K562 (cell line): ENCODE results near the gene TPI1. TPM values are rescaled to one million over a fixed set of nuclear protein-coding genes. Genes with fewer than 3 reads are reported as not detected.

Experiments
- BACH1 ChIP-seq: fragments of 200-800 bp; sonication (Bioruptor generic); IDR thresholded peaks from 2 replicates; pipeline ENCODE4 v1.6.1; 2016; ENCODE audit warnings: missing genetic modification characterization, missing compliant biosample characterization
- C11orf30 ChIP-seq: fragments of 450-650 bp; IDR thresholded peaks from 2 replicates; pipeline ENCODE4 v1.6.1; 2016; ENCODE audit warnings: low read depth, mild to moderate bottlenecking
- E4F1 ChIP-seq: fragments of 250-450 bp; sonication (Bioruptor Pico); IDR thresholded peaks from 2 replicates; pipeline ENCODE4 v1.5.0; 2021; ENCODE audit warnings: mild to moderate bottlenecking, borderline replicate concordance
- GTF2F1 ChIP-seq: IDR thresholded peaks from 2 replicates; pipeline ENCODE4 v1.6.1; 2011; ENCODE audit warnings: low read depth, low read length, improper control_type of control experiment
- NONO ChIP-seq, 2 experiments: fragments of 200-400 bp in 1 of 2; fragments of 450-650 bp in 1 of 2; formaldehyde crosslinking in 1 of 2; IDR thresholded peaks; 2 replicates each; pipeline ENCODE4 v1.6.1; 2017; ENCODE audit warnings: low read depth in 2 of 2, mild to moderate bottlenecking in 2 of 2, moderate library complexity in 2 of 2, low read length in 1 of 2
- OTX1 ChIP-seq: fragments of 450-650 bp; formaldehyde crosslinking; IDR thresholded peaks from 2 replicates; pipeline ENCODE4 v1.4.0; 2022; ENCODE audit warnings: mild to moderate bottlenecking
- POLR3A ChIP-seq: IDR thresholded peaks from 2 replicates; pipeline ENCODE4 v1.6.1; 2011; ENCODE audit warnings: borderline replicate concordance, mild to moderate bottlenecking, moderate library complexity; ENCODE audit not compliant: insufficient read length, insufficient read depth; ENCODE audit errors: extremely low read depth
- RNF2 ChIP-seq: sonication (generic); IDR thresholded peaks from 2 replicates; pipeline ENCODE4 v1.6.1; 2016
- RNF219 ChIP-seq: fragments of 250-450 bp; sonication (Bioruptor Pico); IDR thresholded peaks from 2 replicates; pipeline ENCODE4 v1.5.0; 2022; ENCODE audit warnings: mild to moderate bottlenecking
- SIN3B ChIP-seq: fragments of 450-650 bp; IDR thresholded peaks from 2 replicates; pipeline ENCODE4 v1.6.1; 2017; ENCODE audit warnings: low read depth, mild to moderate bottlenecking, moderate library complexity
- SRSF3 ChIP-seq: fragments of 200-400 bp; formaldehyde crosslinking; IDR thresholded peaks from 2 replicates; pipeline ENCODE4 v1.6.1; 2016; ENCODE audit warnings: mild to moderate bottlenecking, low read length, moderate library complexity; ENCODE audit not compliant: insufficient read depth
- STAT5B ChIP-seq: fragments of 250-450 bp; sonication (Bioruptor Pico); IDR thresholded peaks from 2 replicates; pipeline ENCODE4 v1.8.0; 2021; ENCODE audit warnings: mild to moderate bottlenecking, inconsistent platforms
- THAP12 ChIP-seq: fragments of 250-450 bp; sonication (Bioruptor Pico); IDR thresholded peaks from 2 replicates; pipeline ENCODE4 v1.9.0; 2021; ENCODE audit warnings: mild to moderate bottlenecking, inconsistent platforms
- ZBTB11 ChIP-seq, 3 experiments: fragments of 200-800 bp in 1 of 3; fragments of 250-450 bp in 1 of 3; fragments of 450-650 bp in 1 of 3; sonication (Bioruptor Pico) in 1 of 3; sonication (Bioruptor generic) in 1 of 3; formaldehyde crosslinking in 1 of 3; IDR thresholded peaks; 2 replicates each; pipeline versions ENCODE4 v1.6.1 to v1.8.0; 2016 to 2022; ENCODE audit warnings: mild to moderate bottlenecking in 2 of 3, missing genetic modification characterization in 2 of 3, missing compliant biosample characterization in 1 of 3, moderate library complexity in 1 of 3
- ZKSCAN1 ChIP-seq: fragments of 150-350 bp; IDR thresholded peaks from 2 replicates; pipeline ENCODE4 v1.6.1; 2016; ENCODE audit warnings: low read depth, low read length
- ZNF41 ChIP-seq: fragments of 250-450 bp; sonication (Bioruptor Pico); conservative IDR thresholded peaks from 2 replicates; pipeline ENCODE4 v1.4.0; 2020; ENCODE audit warnings: mild to moderate bottlenecking
- polyA plus RNA-seq, 8 experiments: library from polyadenylated mRNA; depleted of rRNA in 4 of 8; stranded (reverse) in 5 of 8; unstranded in 3 of 8; fragments of >200 nt; fragmentation: Nextera tagmentation in 2 of 8; fragmentation: Illumina TruSeq in 1 of 8; extraction: Ambion mirVana in 2 of 8; extraction: Trizol in 1 of 8; gene quantifications; 2 replicates each; pipeline versions ENCODE4 v1.2.1 to v1.2.3, GENCODE V29; 2011 to 2014; ENCODE audit warnings: inconsistent platforms in 1 of 8, missing spikeins in 1 of 8
- total RNA-seq, 7 experiments: library from RNA; depleted of rRNA in 6 of 7; stranded (reverse); fragments of >200 nt in 6 of 7; fragmentation: Illumina TruSeq in 2 of 7; extraction: Trizol in 2 of 7; gene quantifications; 2 replicates each; pipeline versions ENCODE4 v1.2.1 to v1.2.3, GENCODE V29; 2011 to 2021; ENCODE audit warnings: low replicate concordance in 1 of 7

The TPI1 gene
- total and polyA plus RNA-seq, 9 of the 15 experiments (the other 6 are each of a cell fraction or from before 2014, with no cell fraction given) = 662 to 4,971 (median 892) TPM

GRCh38 chr12:6890789-6891645, 23.7 kb downstream of the TPI1 start (continued):
- no peak for TF ChIP-seq RNF2
- no peak for TF ChIP-seq E4F1 (CRISPR knock-in tag)
- peak; percentile 62 for TF ChIP-seq SIN3B
- peak in 1 of 2 experiments; percentile 66; a peak in 2 of 4 replicates for TF ChIP-seq NONO (IDR thresholded peaks at IDR 0.05; ENCODE audit: low read depth in 2 of 2, low read length in 1 of 2)
- TF ChIP-seq RNF219 (CRISPR knock-in tag) = no peak
- no peak for TF ChIP-seq STAT5B (CRISPR knock-in tag)
- TF ChIP-seq ZNF41 (CRISPR knock-in tag) = no peak
- 0 out of 2 replicates have a peak, but pooled peaks have one; percentile 63 for TF ChIP-seq THAP12 (CRISPR knock-in tag)
- peak; percentile 85 for TF ChIP-seq BACH1 (tag)
- TF ChIP-seq SRSF3 = no peak
- 0 out of 2 replicates have a peak, but pooled peaks have one; percentile 32 for TF ChIP-seq GTF2F1
- TF ChIP-seq ZBTB11 (CRISPR knock-in tag; IDR thresholded peaks at IDR 0.05) = peak in 1 of 3 experiments; percentile 81; a peak in 2 of 6 replicates
- TF ChIP-seq ZKSCAN1 = peak; percentile 11; the same call in 1 of the 2 replicates
- TF ChIP-seq POLR3A = no peak
- TF ChIP-seq OTX1 = no peak
- TF ChIP-seq C11orf30 = peak; percentile 96
